K562 treated with DMSO at 1 percent for 24 hours (cell line): ENCODE data around the gene BBS12. TPM values are rescaled to one million over a fixed set of nuclear protein-coding genes. Genes with fewer than 3 reads are reported as not detected.

Experiments
- total RNA-seq: library from RNA; unstranded; fragments of 300-600 nt; gene quantifications from 2 replicates; pipeline ENCODE4 v1.2.3, GENCODE V29; 2022; ENCODE audit warnings: low read depth; ENCODE audit not compliant: insufficient read depth

BBS12 gene
- 4.2 and 5.3 TPM in 2 replicates for total RNA-seq

DNA sequence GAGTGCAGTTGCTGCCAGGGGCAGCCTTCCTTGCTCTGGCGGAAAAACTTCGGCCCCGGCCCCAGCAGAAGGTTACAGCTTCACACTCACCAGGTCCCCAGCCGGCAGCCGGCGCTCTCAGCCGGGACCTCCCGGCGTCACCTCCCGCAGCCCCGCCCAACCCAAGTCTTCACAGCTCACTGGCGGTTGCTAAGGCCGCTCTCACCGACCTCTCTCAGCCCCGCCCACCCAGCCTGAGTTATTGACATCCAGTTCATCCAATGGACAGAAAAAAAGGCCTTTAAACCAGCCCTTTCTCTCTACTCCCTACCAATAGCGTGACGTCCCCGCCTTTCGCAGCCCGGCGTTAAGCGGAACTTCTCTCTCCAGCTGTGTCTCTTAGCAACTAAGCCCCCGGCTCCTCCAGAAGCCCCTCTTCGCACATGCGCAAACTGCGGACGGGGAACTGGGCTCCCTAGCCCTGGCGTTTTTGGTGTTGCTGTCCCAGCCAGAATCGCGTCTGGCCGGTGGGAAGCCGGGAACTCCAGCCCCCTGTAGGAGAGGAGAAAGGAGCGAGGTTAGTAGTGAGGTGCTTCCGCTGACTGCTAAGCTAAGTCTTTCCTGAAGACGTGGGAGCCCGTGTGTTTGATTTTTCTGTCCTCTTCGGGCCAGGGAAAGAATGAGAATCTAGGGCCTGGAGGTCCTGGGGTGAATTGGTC is at the start of gene BBS12:
BBS12 (plus strand) TSS at position 376 of the 698 bp plus-strand sequence. CDS start 9,189 bp downstream, outside the sequence.

Other genes starting within 250 kb of the BBS12 start
- gene IL21, start 111.6 kb upstream of the BBS12 start, total RNA-seq = not detected in 2 replicates
- 6.2 and 9.5 TPM in 2 replicates for gene FGF2, start 94.1 kb downstream of the BBS12 start, total RNA-seq
- gene NUDT6, start 189.9 kb downstream of the BBS12 start, total RNA-seq = 12.6 and 13.4 TPM in 2 replicates